ENCODE measurements around the gene EHD3. TPM values are rescaled to one million over a fixed set of nuclear protein-coding genes. Genes with fewer than 3 reads are reported as not detected.
A peak's percentile ranks its signal among the peaks of the same experiment; 100 is the strongest.

The EHD3 gene
- total and polyA plus RNA-seq, 2 of the 8 experiments (the other 6 are each of a cell fraction or from before 2014, with no cell fraction given), result 9.3 to 12.0 TPM

GRCh38 chr2:31233741-31234682 is at the start of gene EHD3 (continued):
- TF ChIP-seq CEBPB (IDR thresholded peaks at IDR 0.05; ENCODE audit: low read depth, low read length) (no peak), POLR2AphosphoS5 (IDR thresholded peaks at IDR 0.05; ENCODE audit: low read depth, low read length) (peak; percentile 86), HDAC2 (IDR thresholded peaks at IDR 0.05; ENCODE audit: borderline replicate concordance in 1 of 2, low read depth in 2 of 2, low read length in 2 of 2) (peak in 1 of 2 experiments; percentile 65; a peak in 1 of 4 replicates), ZNF274 (IDR thresholded peaks at IDR 0.05; ENCODE audit: borderline replicate concordance, extremely low read depth, low read length) (no peak), SIN3A (conservative IDR thresholded peaks at IDR 0.05 in 1 of 2, IDR thresholded peaks at IDR 0.05 in 1 of 2; ENCODE audit: low read depth in 1 of 2, low read length in 2 of 2) (peak; percentile 88 to 90; a peak in 2 of 4 replicates), MAX (IDR thresholded peaks at IDR 0.05) (peak; percentile 78; the same call in 1 of the 2 replicates), CHD7 (IDR thresholded peaks at IDR 0.05; ENCODE audit: insufficient replicate concordance, low read length) (no peak), SIX5 (IDR thresholded peaks at IDR 0.05; ENCODE audit: low read depth, low read length) (peak; percentile 62)

Data from H1 (cell line).